HG03378 (cell line): ENCODE data around the gene MED29.
"Not testable (repeated sequence)": the region's sequence is repeated elsewhere in the genome, so short reads cannot be mapped to it uniquely, and the experiment has no call there.

ENCODE experiments used
- ATAC-seq: cut with Tn5 transposase; IDR thresholded peaks from one replicate; pipeline ENCODE4 v1.9.1; 2021; ENCODE audit warnings: mild to moderate bottlenecking, moderate library complexity; ENCODE audit not compliant: unreplicated experiment

MED29 gene

DNA sequence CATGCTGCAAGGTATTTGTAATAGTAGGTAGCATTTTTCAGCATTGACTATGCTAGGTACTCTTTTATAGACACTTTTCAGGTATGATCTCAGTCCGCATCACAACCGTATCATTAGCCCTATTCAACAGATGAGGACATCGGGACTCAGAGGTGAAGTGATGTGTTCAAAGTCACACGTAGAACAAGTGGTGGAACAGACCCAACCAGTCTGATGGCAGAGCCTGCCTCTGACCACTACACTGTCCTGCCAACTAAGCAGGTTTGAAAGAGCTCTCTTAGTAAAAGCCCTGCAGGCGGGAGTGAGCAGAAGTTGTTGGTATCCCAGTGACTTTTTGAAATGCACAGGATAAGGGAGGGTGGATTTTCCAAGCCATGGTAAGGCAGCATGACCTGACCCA, 20.4 kb upstream of the MED29 start:
- ATAC-seq: no peak

DNA sequence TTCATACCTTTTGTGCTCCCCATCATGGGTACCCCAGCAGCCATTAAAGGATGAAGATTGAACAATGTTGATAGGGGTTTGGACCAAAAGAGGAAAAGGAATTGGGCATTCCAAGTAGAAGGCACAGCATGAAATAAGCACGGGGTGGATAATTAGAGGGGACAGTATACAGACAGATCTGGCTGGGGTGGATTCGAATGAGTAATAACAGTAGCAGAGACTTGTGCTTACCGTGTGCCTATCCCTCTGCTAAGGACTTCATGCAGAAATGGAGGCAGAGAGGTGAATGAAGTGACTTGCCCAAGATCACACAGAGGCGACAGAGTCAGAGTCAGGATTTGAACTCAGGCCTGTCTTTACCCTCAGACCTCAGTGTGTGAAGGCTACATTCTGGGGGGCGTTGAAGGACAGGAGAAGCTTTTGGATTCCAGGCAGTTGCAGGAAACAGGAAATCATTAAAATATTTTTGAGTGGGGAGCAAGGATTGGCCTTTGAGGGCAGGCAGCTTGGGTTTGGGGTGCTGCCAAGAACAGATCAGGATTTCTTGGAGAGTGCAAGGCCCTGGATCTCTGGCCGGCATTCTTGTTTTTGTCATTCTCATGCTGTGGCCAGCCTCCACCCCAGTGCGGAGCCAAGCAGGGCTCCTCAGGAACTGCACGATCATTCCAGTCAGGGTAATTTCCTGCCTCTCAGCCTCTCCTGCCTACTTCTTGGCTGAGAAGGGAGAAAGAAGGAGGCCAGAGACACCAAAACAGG, 19.0 kb upstream of the MED29 start:
- ATAC-seq: no peak

DNA sequence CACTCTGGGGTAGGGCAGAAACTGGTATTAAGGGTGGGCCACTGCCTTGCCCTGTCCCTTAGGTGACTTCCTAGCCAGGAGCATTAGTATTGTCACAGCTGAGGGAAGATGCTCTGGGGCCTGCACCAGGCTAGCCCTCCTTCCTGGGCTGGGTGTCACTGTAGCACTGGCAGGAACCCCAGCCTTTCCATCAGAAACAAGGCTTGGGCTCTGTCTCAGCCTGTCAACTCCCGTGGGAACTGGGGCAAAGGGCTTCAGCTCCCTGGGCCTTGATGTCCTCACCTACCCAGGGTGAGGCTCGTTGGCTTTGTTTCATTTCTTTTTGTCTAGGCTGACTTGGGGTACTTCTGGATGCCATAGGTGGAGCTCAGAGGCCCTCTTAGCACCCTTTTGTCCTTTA, 18.2 kb upstream of the MED29 start:
- ATAC-seq: no peak

- no peak for ATAC-seq
Measured at GRCh38 chr19:39375929-39376328, 15.2 kb upstream of the MED29 start.

DNA sequence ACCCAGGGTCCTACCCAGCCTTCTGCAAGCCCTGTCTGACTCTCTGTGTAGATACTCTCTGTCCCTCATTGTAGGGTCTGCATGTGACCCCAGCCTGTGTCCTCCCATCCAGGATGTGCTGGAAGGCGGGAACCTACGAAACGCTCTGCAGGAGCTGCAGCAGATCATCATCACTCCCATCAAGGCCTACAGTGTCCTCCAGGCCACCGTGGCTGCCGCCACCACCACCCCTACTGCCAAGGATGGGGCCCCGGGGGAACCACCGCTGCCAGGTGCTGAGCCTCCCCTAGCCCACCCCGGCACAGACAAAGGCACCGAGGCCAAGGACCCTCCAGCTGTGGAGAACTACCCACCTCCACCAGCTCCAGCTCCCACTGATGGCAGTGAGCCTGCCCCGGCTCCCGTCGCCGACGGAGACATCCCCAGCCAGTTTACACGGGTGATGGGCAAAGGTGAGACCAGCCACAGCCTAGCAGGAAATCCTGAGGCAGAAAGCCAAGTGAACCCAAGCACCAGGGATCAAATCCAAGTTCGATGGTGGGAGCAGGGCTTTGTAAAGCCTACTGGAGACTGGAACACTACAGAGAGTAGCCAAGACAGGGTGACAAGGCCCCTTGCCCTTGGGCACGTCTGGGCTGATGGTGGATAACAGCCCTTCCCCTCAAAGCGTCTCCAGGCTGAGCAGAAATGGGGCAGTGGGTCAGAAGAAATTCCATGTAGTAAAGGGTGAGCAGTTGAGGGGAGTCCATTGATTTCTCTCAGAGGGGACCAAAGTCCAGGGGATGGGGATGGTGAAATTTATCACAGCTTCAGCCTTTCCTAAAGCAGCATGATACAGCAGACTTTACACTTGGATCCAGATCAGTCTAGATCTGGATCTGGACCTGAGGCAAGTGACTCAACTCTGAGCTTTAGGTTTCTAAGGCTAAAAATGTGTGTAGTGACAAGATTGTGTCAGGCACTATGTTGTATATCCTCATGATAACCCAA, 13.5 kb upstream of the MED29 start:
- ATAC-seq: no peak

- ATAC-seq: not testable (repeated sequence)
Measured at GRCh38 chr19:39379366-39379765, 11.8 kb upstream of the MED29 start.

DNA sequence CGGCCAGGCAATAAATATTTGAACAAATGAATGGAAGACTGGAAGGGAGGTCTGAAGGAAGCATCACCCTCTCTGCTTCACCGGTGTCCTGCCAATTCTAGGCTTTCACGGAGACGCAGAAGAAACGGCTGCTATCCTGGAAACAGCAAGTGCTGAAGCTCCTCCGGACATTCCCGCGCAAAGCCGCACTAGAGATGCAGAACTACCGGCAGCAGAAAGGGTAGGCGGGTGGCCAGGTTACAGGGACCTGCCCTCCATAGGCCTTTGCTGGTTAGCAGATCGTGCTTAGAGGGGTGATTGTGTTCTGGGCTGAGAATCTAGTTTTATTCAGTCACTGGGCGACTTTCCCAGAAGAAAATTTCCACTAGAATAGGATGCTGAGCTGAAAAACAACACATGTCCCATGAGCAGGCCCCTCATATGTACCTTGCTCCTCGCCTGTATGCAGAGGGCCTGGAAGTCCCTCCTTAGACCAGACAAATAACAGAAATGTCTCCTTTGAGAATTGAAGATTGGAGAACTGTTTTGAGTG, 11.2 kb upstream of the MED29 start:
- ATAC-seq: no peak

- ATAC-seq: no peak
Measured at GRCh38 chr19:39380521-39381502, 10.4 kb upstream of the MED29 start.

- ATAC-seq: no peak
Measured at GRCh38 chr19:39381910-39382611, 9.1 kb upstream of the MED29 start.

DNA sequence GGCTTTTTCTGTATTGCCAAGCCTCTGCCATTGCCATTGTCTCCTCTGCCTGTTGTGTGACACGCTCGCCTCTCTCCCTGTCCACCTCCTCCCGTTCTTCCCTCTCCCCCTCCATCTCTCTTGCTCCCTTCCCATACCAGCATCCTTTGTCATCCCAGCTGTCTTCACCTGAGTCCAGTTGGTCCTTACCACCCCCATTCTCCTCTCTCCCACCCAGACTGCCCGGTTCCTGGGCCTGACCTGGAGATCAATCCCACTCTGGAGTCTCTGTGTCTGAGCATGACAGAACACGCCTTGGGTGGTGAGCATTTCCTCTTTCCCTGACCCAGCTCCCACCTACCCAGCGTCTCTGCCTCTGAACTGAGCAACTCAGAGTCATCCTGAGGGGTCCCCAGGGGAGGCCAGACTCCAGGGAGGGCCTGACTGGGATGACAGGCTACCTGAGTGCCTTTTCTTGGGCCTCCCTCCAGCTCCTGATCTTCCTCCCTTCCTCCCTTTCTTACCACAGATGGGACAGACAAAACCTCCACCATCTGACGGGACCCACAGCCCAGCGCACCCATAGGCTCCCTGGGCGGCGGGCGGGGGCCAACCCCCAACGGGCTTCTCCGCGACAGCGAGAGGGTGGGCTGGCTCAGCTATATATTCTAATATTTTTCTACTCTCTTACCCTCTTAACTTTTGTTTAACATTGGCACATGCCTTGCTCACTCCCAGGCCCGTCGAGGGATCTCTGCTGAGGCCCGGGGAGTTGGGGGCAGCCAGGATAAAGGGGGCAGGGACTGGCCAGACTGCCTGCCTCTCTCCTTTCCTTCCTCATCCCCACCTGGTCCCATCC, 8.0 kb upstream of the MED29 start:
- ATAC-seq: no peak

GRCh38 chr19:39384839-39385568, 6.2 kb upstream of the MED29 start:
- no peak for ATAC-seq

GRCh38 chr19:39385629-39386411, 5.4 kb upstream of the MED29 start:
- ATAC-seq: no peak

DNA sequence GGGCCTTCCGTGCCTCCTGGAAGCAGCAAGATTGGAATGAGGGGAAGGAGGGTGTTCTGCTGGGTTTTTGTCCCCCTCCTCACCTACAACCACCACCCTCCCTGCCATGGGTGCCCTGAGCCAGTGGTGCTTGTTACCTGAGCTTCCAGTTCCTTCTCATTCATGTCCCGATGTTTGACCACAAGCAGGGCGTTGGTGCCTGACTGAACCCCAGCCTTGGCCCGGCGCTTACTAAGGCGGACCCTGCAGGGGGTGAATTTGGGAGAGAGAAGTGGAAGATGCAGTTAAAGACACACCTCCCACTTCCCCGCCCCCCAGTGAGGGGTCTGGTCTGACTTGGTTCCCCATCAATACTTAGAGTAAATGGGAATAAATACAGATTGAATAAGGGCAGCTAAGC, 4.6 kb upstream of the MED29 start:
- ATAC-seq: no peak

- ATAC-seq: no peak
Measured at GRCh38 chr19:39388657-39389056, 2.5 kb upstream of the MED29 start.

DNA sequence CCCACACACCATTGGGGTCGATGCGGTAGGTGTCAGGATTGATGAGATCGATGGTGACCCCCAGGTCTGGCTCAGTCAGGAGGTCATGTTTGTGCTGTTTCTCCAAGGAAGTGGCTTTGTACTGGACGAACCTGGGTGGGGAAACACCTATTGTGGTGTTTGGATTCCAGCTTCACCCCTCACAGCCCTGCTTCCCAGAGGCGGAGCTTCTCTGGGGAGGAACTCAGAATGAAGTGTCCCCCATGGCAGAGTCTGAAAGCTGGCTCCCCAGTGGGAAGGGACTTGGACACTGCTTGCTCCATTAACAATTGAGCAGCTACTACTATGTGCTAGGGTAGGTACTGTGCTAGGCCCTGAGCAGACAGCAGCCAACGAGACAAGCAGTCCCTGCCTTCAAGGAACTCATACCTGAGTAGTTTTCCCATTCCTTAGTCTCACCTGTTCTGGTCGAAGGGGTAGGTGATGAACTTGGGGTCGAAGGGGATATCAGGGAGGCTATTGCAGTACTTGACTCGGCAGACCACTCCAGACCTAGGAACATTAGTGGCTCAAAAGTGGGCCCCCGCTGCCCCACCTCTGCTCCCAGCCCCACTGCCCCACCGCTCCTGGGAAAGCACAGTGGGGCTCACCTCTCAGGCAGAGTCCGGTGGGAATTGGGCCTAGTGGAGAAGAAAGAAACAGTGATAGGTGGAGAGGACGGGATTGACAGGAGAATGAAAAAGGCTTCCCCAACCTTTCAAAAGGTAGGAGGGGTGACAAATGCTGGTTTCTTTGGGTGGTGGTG, 1.4 kb upstream of the MED29 start:
- no peak for ATAC-seq

GRCh38 chr19:39390451-39390750, 777 bp upstream of the MED29 start:
- no peak for ATAC-seq
